Measurements from ENCODE around the gene AARSD1.

- no peak for TF ChIP-seq CTCF (IDR thresholded peaks at IDR 0.05; ENCODE audit: low read depth, low read length, poor library complexity, severe bottlenecking)
- no peak for TF ChIP-seq EZH2phosphoT487 (IDR thresholded peaks at IDR 0.05; ENCODE audit: borderline replicate concordance, low read length)
These were observed 47.6 kb upstream of the AARSD1 start for GRCh38 chr17:43011728-43012472.
